AG04450 (cell line): Measurements from ENCODE around the gene SEMA3A. TPM values are rescaled to one million over a fixed set of nuclear protein-coding genes. Genes with fewer than 3 reads are reported as not detected.

ENCODE experiments used
- CTCF ChIA-PET: fragments of 300-600, 350-600 bp; formaldehyde crosslinking; extraction: SDS; loops from one replicate; lab custom pipeline; 2022; ENCODE audit warnings: antibody characterized with exemption, inconsistent platforms; lab: Charles Lee
- POLR2A ChIA-PET: fragments of 350-600 bp; formaldehyde crosslinking; extraction: SDS; loops from one replicate; lab custom pipeline; 2021; ENCODE audit warnings: antibody characterized with exemption, inconsistent platforms; lab: Yijun Ruan, JAX
- DNase-seq: peaks from one replicate; pipeline ENCODE4 v3.0.0-alpha.2; 2011; ENCODE audit warnings: low read depth, low spot score
- H3K27ac ChIP-seq: one replicate; pipeline ENCODE4 v1.5.1; 2012; ENCODE audit warnings: low read depth, low read length, control low read depth
- H3K27me3 ChIP-seq: one replicate; pipeline ENCODE4 v1.6.0; 2012; ENCODE audit warnings: low read length; ENCODE audit not compliant: control insufficient read depth, insufficient read depth
- H3K4me3 ChIP-seq: 2 replicates; pipeline ENCODE4 v1.5.1; 2011; ENCODE audit warnings: mild to moderate bottlenecking, low read depth, low read length, control low read depth
- H3K9me3 ChIP-seq: 2 replicates; pipeline ENCODE4 v1.5.1; 2012; ENCODE audit warnings: low read length; ENCODE audit not compliant: control insufficient read depth, insufficient read depth
- CTCF ChIP-seq: IDR thresholded peaks from 2 replicates; pipeline ENCODE4 v1.5.1; 2011; ENCODE audit warnings: low read depth, low read length, control low read depth, inconsistent platforms
- polyA plus RNA-seq: library from polyadenylated mRNA; depleted of rRNA; stranded (reverse); fragments of >200 nt; gene quantifications from 2 replicates; pipeline ENCODE4 v1.2.3, GENCODE V29; 2011

The SEMA3A gene
- polyA plus RNA-seq, 1 experiment: 80.2 TPM

GRCh38 chr7:84117304-84117703 lies 77.3 kb downstream of the SEMA3A start:
- TF ChIP-seq CTCF: no peak
- Histone ChIP-seq H3K27me3 (no peaks in the 10 kb centered on the region), H3K4me3 (no peak overlapping the region), H3K9me3 (no peaks in the 10 kb centered on the region; the same call in 1 of the 2 replicates), H3K27ac (no peak overlapping the region)
- ChIA-PET CTCF (interaction anchor here (1.3 kb wide), 1 partner anchor 17 kb away, joined by 3 read pairs; no protein-coding TSS in a partner anchor), POLR2A (no interaction called here)
- DNase-seq: no peak

- Histone ChIP-seq H3K27me3 (no peaks in the 10 kb centered on the region), H3K9me3 (no peaks in the 10 kb centered on the region; the same call in 1 of the 2 replicates), H3K27ac (no peak overlapping the region), H3K4me3 (no peak overlapping the region)
- ChIA-PET POLR2A (no interaction called here), CTCF (no interaction called here)
- no peak for DNase-seq
- no peak for TF ChIP-seq CTCF
Observed at GRCh38 chr7:84113906-84114850, 80.4 kb downstream of the SEMA3A start.

DNA sequence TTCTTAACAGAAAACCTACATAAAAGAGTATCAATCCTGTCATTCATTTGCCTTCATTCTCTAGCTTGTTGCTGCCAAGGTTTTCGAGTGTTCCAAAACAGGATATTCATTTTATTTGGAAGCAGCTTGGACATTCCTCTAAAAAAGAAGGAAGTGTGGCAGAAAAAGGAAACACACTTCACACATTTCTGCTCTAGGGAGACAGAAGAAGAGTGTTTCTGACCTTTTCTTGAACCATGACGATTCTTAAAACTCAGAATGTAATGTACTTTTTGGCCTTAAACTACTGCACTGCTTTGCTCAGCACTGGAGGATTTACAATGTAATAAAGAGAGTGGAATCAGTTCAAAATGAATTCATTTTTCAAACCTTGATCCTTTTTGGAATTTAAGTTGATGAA lies 81.3 kb downstream of the SEMA3A start:
- no peak for DNase-seq
- no peak for TF ChIP-seq CTCF
- CTCF ChIA-PET: no interaction called here
- H3K4me3 ChIP-seq: no peak overlapping the region
- POLR2A ChIA-PET: no interaction called here
- H3K27ac ChIP-seq: no peak overlapping the region
- no peaks in the 10 kb centered on the region; the same call in 1 of the 2 replicates for H3K9me3 ChIP-seq
- no peaks in the 10 kb centered on the region for H3K27me3 ChIP-seq

DNA sequence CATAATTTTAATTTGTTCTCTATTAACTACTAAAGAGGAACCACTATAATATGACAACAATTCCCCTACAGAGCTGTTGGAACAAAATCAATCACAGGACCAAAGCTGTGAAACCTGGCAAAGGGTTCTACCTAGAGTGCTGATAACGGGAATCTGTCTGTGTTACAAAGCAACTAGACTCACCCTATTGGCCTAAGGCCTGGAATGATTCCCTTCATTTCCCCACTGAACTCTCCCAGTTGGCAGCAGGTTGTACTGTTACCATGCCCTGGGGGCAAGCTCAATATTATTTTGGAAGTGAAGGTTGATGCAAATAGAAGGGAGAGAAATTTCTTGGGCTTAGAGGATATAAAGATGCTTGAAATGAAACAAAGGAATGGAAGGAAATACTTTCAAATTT lies 81.8 kb downstream of the SEMA3A start:
- Histone ChIP-seq H3K4me3 (no peak overlapping the region), H3K9me3 (no peaks in the 10 kb centered on the region; the same call in 1 of the 2 replicates), H3K27me3 (no peaks in the 10 kb centered on the region), H3K27ac (peak overlapping the region; percentile 22)
- TF ChIP-seq CTCF: no peak
- ChIA-PET POLR2A (no interaction called here), CTCF (no interaction called here)
- DNase-seq: no peak

DNA sequence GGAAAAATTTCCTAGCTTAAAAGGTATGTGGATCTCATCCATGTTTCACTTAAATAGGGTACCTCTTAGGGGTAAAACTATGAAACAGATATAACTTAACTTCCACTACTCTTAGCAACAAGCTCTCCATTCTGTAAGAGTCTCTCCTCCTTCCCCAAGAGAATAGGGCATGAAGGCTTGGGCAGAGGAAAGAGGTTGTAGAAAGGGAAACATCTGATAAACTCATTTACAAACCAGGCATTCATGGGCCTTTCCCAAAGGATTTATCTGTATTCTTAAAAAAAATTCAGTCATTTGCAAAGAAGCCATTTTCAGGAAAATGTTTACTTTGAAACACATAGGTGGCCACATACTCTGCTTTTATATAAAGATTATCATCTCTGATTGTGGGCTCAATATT lies 82.7 kb downstream of the SEMA3A start:
- ChIA-PET POLR2A (no interaction called here), CTCF (no interaction called here)
- DNase-seq: no peak
- no peak for TF ChIP-seq CTCF
- Histone ChIP-seq H3K27ac (no peak overlapping the region), H3K4me3 (no peak overlapping the region), H3K27me3 (no peaks in the 10 kb centered on the region), H3K9me3 (no peaks in the 10 kb centered on the region)
